ENCODE data around the gene TECRL.

DNA sequence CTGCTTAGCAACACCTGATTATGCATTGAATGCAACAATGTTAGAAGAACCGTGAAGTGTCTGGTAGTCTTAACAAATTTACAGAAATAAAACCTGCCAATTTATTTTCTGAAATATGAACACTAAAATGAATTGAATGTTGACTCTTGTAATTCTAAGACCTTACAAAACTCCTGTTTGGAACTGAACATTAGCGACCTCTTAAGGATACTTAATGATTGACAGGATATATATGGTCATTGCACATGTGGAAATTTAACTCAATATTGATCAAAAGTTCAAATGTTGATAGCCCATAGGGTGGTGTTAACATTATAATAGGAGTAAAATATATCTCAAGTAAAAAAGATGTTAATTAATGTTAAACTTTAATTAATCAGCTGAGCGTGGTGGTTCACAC lies 79.1 kb downstream of the TECRL start:
- TF ChIP-seq POLR2AphosphoS5 (IDR thresholded peaks at IDR 0.05; ENCODE audit: low read depth) (no peak), EZH2phosphoT487 (IDR thresholded peaks at IDR 0.05; ENCODE audit: unreplicated experiment) (no peak), CREB1 (CRISPR knock-in tag; IDR thresholded peaks at IDR 0.05; ENCODE audit: low read depth) (no peak), CTCF (conservative IDR thresholded peaks at IDR 0.05; ENCODE audit: low read depth in 2 of 2) (peak in 1 of 2 experiments; percentile 51; a peak in 3 of 4 replicates), REST (IDR thresholded peaks at IDR 0.05; ENCODE audit: unreplicated experiment) (no peak), EZH2 (IDR thresholded peaks at IDR 0.05; ENCODE audit: low read depth, unreplicated experiment) (no peak), ZNF114 (CRISPR knock-in tag; IDR thresholded peaks at IDR 0.05) (no peak), NANOG (IDR thresholded peaks at IDR 0.05; ENCODE audit: borderline replicate concordance) (no peak), JUNB (IDR thresholded peaks at IDR 0.05; ENCODE audit: unreplicated experiment) (no peak)

Data from GM23338 (cell line).